Measurements from ENCODE around the gene INTS7.

INTS7 gene

DNA sequence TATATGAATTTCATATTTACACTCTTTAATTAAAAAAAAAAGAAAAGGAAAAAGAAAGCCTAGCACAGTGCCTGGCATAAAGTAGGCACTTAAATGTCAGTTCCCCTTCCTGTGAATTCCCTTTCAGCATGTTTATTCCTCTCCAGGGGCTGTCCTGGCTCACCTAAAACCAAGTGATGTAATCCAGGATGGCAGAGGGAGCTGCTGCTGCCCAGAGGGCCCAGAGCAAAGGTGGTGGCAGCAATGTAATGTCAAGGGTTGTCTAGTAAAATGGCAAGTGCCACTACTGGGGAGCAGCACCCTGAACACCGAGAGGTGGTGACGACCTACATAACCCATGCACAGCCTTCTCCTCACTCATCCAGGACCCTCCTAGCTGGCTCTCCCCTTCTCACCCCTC lies 126.4 kb downstream of the INTS7 start:
- DNase-seq (ENCODE audit: low spot score), result no peak

DNA sequence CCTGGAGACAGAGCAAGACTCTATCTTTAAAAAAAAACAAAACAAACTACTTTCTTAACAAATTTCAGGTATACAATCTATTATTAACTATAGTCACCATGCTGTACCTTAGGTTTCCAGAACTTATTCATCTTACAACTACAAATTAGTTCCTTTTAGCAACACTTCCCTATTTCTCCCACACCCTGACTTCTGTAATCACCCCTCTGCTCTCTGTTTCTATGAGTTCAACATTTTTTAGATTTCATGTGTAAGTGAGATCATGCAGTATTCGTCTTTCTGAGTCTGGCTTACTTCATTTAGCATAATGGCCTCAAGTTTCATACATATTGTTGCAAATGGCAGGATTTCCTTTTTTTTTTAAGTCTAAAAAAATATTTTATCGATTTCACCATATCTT lies 126.9 kb downstream of the INTS7 start:
- DNase-seq (ENCODE audit: low spot score), result peak; percentile 32

DNA sequence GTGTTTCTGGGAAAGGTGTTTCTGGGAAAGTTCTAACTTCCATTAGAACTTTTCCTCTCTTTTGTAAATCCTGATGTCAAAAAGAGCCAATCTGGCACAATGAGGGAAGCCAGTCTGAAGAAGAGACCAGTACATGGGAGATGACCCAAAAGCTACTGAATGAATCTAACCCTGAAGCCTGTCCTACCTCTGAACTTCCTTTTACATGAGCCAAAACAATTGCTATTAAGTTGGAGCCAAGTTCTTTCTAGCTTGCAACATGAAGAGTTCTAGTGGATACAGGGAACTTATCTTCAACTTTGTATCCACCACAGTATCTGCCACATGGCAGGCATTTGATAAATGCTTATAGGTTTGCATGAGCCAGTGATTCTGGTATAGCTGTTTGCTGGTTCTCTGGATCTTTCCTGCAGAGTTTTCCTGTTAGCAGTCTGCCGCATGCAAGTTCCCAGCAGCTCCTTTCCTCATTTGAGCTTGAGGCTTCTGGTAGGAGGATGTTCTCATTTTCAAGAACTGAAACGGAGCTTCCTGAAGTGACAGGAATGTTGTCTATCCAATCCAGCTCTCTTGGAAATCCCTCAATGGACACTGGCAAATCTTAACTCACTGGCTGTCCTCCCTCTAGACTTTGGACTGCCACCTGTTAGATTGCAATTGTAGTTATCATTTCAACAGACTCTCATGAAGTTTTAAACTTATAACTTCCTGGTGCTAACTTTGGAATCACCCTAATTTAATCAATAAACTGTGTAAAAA lies 131.7 kb downstream of the INTS7 start:
- no peak for DNase-seq (ENCODE audit: low spot score)

DNA sequence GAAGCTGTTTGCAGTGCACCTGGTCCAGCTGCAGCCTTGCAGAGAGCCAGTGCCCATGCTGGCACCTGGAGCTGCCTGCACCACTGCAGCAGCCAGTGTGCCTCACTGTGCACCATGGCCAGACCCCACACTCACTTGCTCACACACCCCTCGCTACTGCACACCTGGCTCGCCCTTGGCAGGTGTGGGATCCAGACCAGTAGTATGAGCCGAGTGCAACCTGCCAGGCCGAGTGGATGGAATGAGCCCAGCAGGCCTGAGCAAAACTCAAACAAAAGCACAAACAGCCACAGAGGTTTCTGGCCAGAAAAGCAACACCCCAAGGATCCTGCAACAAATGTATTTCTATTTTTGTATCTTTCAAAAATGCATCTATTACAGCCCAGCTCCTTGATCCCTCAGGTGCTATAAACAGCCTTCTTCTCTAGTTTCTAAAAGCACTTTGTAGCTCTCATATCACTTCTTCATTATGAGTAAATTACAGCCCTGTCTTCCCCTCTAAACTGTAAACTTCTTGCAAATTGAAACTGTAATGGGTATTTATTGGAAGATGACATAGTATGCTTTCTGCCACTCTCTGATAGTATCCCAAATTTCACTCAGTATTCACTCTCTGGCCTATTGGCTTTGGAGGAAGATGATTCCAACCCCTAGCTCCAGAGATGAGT lies 132.6 kb downstream of the INTS7 start:
- DNase-seq (ENCODE audit: low spot score), result no peak

DNA sequence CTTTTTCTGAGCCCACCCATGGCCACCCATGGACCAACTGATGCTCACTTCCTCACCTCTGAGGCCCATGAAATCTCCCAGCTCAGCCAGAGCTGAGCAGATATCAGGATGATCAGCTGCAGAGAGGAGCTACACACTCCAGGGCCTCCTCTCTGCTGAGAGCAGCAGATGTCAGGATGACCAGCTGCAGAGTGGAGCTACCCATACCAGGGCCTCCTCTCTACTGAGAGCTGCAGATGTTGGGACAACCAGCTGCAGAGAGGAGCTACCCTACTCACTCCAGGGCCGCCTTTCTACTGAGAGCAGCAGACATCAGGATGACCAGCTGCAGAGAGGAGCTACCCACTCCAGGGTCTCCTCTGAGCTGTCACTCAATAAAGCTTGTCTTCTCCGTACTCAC lies 133.4 kb downstream of the INTS7 start:
- no peak for DNase-seq (ENCODE audit: low spot score)

DNA sequence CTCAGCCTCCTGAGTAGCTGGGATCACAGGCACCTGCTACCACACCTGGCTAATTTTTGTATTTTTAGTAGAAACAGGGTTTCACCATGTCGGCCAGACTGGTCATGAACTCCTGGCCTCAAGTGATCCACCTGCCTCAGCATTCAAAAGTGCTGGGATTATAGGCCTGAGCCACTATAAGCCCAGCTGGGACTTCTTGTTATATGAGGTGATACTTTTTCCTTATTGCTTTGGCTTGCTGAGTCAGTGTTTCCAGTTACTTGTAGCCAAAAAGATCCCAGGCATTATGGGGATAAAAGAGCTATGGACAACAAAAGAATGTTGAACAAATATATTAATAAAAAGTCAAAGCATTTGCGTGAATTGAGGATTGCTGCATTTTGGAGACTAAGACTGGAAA lies 134.9 kb downstream of the INTS7 start:
- no peak for DNase-seq (ENCODE audit: low spot score)

DNA sequence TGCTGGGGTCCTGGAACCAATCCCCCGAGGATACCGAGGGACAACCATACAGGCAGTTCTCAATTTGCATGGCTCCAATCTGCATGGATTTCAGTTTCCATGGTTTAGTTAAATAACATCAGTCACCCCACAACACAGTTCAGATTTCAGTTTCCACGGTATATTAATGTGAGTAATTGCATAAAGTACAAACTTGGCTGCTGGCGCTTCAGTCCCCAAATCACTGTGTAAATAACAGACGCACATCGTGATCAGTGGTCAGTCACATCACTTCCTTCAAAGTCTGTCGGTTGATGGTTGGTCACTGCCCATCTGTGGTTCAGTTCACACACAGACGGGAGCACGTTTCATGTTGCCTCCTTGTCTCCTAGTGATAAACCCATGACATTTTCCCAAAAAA lies 138.4 kb downstream of the INTS7 start:
- DNase-seq (ENCODE audit: low spot score), result no peak

DNA sequence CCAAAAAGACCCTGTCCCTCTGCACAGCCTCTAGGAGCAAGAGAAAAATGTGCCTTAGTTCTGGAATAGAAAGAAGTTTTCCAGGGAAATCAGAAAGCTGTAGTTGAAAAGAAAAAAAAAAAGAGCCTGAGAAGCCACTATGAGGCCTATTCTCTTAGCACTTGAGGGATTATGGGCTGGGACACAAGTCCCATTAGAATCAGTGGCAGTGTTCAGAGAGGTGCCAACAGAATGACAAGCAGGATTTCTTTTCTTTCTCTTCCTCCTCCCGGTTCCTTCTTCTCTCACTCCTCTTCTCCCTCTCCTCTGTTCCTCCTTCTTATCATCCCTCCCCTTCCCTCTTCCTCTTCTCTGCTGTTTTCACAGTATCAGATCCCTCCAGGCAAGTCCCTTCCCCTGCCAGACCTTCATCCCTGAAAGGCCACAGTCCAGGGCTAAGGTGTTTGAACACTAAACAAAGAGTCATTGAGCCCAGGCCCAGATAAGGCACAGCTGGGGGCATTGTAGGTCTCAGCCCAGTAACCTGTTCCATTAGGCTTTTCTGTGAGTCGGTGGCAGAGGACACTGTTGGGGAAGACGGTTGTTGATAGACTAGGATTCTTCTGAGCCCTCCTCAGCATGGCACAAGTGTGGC lies 140.1 kb downstream of the INTS7 start:
- DNase-seq (ENCODE audit: low spot score), result no peak

DNA sequence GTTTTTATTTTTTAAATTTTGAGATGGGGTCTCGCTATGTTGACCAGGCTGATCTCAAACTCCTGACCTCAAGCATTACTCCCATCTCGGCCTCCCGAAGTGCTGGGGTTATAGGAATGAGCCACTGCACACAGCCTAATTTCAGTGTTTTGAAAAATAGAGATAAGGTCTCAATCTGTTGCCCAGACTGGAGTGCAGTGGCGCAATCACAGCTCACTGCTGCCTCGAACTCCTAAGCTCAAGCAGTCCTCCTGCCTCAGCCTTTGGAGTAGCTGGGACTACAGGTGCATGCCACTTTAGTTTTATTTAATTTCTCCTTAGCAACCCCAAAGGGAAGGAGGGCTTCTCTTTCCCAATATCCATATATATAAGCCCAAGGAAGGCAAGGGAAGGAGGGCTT lies 141.0 kb downstream of the INTS7 start:
- DNase-seq (ENCODE audit: low spot score), result no peak

DNA sequence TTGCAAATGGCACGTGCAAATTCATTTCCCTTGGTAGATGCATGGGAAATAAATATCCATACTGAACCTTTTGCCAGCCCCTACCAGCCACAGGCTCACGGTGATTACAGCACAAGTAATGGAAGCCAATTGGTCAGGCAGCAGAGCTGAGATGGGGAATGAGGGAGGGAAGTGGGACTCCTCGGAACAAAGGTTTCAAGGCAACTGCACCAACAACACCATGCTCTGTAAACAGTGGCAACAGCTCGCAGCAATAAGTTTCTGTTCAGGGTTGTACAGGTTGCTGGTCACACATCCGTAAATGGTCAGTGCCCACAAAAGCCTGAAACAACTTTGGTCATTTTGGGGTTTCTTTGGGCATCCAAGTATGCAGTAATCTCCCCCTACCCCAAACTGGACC lies 142.1 kb downstream of the INTS7 start:
- no peak for DNase-seq (ENCODE audit: low spot score)

DNA sequence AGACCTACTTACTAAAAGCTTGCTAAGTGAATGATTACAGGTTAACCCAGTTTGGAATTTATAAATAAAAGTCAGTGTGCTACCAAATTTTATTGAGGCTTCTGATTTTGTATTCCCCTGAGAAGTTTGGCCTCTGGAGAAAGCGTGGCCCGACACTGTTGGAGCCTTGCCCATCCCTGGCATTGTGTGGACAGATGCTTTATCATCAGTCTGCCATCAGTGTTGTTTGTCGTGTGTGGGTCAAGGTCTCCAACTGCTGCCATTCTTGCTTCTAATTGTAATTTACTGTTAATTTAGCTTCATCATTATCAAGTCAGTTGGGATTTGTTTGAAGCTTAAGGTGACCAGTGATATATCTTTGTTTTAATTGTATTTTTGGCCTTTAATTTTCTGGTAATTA lies 142.8 kb downstream of the INTS7 start:
- DNase-seq (ENCODE audit: low spot score), result no peak

DNA sequence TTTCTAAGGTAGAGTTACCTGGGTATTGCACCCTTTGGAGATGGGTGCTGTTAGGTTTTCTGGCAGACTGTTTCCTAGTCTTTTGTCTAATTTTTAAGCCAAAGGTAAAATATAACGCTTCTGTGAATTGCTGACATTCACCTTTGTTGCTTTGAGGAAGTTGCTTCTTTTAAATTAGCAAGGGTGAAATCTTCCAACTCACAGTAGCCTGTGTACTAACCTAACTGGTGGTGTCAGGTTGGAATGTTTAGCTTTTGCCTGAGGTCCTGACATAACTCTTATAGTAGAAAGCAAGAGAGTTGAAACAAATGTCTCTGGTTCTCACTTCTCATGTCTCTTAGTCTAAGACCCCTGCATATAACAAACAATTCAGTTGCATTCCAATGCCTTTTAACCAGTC lies 143.6 kb downstream of the INTS7 start:
- DNase-seq (ENCODE audit: low spot score), result no peak
